Body of pancreas (tissue), 4 donors: ENCODE results near the gene LOX.

Source experiments
- CTCF ChIP-seq, 7 experiments: fragments of 450-650 bp in 4 of 7; fragments of 200-600 bp in 3 of 7; sonication (generic) in 3 of 7; IDR thresholded peaks; one replicate each; pipeline ENCODE4 v1.5.1; 2016 to 2019; ENCODE audit warnings: antibody characterized with exemption in 7 of 7
- POLR2A ChIP-seq, 3 donors: fragments of 450-650 bp; IDR thresholded peaks; one replicate each; pipeline ENCODE4 v1.6.1; 2016; ENCODE audit warnings: antibody characterized with exemption in 3 of 3, mild to moderate bottlenecking in 2 of 3

- TF ChIP-seq CTCF (IDR thresholded peaks at IDR 0.05) (no peak), POLR2A (IDR thresholded peaks at IDR 0.05) (no peak)
Observed at GRCh38 chr5:122114501-122114900, 36.4 kb upstream of the LOX start.
